GM19043 (cell line): ENCODE measurements around the gene MCL1.

ENCODE experiments used
- ATAC-seq: cut with Tn5 transposase; IDR thresholded peaks from one replicate; pipeline ENCODE4 v1.9.1; 2021; ENCODE audit warnings: low read depth; ENCODE audit not compliant: unreplicated experiment

The MCL1 gene

DNA sequence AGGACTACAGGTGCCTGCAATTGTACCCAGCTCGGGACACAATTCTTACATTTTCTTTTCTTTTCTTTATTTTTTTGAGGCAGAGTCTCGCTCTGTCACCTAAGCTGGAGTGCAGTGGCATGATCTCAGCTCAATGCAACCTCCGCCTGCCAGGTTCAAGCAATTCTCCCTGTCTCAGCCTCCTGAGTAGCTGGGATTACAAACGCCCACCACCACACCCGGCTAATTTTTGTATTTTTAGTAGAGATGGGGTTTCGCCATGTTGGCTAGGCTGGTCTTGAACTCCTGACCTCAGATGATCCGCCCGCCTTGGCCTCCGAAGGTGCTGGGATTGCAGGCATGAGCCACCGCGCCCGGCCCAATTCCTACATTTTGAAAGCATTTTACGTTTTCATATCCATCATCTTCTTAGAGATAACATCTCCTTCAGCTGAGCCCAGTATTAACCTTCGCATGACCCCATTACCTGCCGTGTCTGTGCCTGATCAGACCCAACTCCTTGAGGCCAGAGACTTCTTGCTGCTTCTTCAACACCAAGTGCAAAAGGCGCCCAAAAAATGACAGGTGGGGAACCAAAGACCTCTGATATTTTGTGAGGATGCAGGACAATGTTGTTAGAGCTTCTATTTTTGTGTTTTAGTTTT, 33.0 kb downstream of the MCL1 start:
- ATAC-seq = no peak

GRCh38 chr1:150545486-150546032, 33.9 kb downstream of the MCL1 start:
- ATAC-seq = no peak

DNA sequence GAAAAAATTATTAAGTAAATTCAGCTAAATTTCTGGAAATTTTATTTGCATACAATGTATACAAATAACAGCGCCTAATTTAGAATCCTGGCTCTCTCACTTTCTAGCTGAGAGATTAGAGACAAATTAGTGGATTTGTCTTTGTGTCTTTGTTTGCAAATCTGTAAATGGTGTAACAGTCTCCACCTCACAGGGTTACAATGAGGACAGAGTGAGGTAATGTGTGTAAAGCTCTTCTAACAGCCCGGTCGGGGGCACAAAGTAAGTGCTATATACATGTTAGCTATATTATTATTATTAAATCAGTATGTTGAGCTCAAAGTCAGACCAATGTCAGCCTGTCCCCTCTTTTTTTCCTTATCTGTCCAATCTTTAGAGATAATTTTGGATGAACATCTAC, 35.2 kb downstream of the MCL1 start:
- ATAC-seq = no peak

- ATAC-seq = no peak
Observed at GRCh38 chr1:150543500-150544143, 35.8 kb downstream of the MCL1 start.

- no peak for ATAC-seq
Observed at GRCh38 chr1:150537732-150538684, 41.4 kb downstream of the MCL1 start.

GRCh38 chr1:150536836-150537731, 42.3 kb downstream of the MCL1 start:
- no peak for ATAC-seq

DNA sequence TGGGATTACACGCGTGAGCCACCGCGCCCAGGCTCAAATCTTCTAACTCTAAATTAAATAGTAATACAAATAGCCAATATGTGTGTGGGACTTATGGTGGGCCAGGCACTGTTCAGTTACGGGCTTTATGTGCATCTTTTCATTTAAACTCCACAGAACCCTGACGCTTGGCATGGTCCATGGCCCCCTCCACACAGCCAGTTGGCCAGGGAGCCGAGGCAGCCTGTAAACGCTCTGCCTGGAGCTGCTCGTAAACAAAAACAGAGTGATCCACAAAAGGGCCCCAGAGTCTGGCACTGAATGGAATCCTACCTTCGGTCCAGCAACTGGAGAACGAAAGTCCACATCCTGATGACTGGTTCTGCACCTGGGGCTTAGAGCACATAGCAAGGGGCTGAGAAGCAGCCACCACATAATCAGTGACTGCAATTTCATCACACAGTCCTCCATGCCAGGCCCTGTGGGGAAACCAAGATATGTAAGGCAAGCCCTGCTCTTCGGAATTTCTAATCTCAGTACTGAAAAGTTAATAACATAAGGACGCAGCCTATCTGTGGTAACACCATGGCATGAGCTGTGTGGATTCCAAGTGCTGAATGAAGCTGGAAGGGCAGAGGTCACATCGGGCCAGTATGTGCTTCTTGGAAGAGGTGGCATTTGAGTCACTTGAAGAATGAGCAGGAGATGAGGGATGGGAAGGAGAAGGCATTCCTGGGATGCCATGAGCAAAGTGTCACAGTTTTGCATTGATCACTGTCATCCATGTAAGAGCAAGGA, 43.7 kb downstream of the MCL1 start:
- ATAC-seq = no peak

GRCh38 chr1:150534002-150534401, 45.4 kb downstream of the MCL1 start:
- ATAC-seq = no peak

GRCh38 chr1:150532860-150533259, 46.5 kb downstream of the MCL1 start:
- no peak for ATAC-seq

DNA sequence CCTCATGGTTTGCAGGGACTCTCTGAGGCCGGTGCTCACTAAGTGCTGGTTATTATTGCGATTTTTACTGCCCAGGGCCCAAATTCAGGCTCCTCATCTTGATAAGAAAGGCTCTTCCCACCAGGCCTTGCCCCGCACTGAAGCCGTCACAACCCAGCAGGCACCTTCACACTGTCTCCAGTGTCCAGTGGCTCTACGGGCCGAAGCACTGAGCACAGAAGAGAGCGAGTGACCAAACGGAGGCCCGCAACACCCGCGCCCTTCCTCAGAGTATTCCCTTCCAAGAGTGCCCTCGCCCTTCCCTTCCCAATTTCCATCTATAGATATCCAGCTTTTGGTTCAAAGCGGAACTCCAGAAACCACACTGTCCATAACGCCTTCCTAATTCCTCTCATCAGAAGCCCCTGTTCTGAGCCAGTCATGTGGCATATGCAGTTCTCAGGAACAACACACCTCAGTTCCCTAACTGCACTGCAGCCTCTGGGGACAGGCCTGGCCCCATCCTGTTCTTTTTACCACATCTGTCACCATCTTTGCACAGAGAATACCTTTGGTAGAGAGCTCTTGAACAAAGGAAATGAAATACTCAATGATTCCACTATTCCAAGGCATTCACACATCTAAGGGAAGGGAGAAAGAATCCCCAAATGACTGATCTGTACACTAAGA, 48.8 kb downstream of the MCL1 start:
- ATAC-seq = no peak

GRCh38 chr1:150529017-150529416, 50.4 kb downstream of the MCL1 start:
- no peak for ATAC-seq

GRCh38 chr1:150528196-150528595, 51.2 kb downstream of the MCL1 start:
- ATAC-seq = no peak

DNA sequence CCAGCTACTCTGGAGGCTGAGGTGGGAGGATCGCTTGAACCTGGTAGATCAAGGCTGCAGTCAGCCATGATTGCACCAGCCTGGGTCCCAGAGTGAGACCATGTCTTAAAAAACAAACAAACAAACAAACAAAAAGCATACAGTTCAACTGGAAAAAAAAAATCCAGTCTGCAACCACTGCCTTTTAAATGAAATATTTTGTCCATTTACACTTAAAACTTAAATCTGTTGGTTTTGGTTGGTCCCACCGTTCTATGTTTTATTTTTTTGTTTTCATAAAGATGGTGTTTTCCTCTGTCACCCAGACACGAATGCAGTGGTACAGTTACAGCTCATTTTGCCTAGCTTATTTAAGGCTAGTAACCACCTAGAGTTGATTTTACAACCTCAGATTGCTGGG, 54.1 kb downstream of the MCL1 start:
- ATAC-seq = no peak
